Measurements from ENCODE around the gene NPPB.
A peak's percentile ranks its signal among the peaks of the same experiment; 100 is the strongest.

Gene NPPB

DNA sequence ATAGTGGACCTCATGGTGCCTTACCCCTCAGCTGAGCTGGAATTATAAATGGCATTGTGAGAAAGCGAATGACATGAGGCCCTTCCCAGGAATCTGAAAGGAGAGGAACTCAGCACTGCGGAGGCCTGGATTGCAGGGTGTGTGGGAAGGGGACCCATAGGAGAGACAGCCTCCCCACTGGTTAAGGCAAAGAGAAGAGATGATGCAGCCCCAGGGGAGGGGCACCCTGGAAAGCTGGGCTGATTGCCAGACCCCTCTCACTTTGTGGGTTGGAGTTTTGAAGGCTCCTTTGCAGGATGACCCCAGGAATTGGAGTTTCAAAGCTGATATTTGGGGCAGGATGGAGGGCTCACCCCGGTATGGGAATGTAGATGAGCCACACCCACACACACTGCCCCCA, 2.0 kb downstream of the NPPB start:
- no peak for DNase-seq

DNA sequence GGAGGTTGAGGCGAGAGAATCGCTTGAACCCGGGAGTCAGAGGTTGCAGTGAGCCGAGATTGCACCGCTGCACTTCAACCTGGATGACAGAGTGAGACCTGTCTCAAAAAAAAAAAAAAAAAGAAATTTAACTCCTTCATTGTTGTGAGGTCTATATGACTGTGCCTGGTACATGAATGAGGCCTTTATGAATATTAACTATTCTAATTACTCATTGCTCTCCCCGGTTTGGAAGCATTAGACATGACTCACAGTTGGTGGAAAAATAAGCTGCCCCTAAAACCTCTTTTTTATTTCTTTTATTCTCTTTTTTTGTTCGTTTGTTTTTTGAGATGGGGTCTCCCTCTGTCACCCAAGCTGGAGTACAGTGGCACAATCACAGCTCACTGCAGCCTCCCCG, 3.3 kb downstream of the NPPB start:
- no peak for DNase-seq

DNA sequence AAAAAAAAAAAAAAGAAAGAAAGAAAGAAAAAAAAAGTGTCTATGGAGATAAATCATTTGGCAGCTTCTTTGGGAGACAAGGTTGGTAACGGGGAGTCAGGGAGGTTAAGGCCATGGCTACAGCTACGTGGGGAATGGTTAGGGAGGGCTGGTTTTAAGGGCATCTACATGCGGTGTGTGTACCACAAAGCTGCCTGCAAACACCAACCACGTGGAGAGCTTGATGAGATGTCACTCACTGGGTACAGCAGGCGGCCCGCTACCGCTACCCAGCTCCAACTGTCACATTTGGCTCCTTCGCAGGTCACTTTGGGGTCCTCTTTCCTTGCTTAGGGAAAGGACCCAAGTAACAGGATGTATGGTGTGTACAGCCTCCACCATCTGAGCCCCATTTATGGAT, 4.2 kb downstream of the NPPB start:
- DNase-seq = no peak

DNA sequence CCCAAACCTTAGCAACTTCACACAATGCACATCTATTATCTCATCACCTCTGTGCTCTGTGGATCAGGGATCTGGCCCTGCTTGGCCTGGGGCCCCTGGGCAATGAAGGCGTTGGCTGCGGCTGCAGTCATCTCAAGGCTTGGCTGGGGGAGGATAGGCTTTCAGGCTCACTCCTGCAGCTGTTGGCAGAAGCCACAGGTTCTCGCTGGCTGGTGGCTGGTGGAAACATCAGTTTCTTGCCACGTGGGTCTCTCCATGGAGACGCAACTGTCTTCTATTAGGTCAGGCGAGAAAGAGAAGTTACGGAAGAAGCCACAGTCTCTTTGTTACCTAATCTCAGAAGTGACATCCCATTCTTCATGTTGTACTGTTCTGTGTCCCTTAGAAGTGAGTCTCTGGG, 7.6 kb downstream of the NPPB start:
- no peak for DNase-seq

DNA sequence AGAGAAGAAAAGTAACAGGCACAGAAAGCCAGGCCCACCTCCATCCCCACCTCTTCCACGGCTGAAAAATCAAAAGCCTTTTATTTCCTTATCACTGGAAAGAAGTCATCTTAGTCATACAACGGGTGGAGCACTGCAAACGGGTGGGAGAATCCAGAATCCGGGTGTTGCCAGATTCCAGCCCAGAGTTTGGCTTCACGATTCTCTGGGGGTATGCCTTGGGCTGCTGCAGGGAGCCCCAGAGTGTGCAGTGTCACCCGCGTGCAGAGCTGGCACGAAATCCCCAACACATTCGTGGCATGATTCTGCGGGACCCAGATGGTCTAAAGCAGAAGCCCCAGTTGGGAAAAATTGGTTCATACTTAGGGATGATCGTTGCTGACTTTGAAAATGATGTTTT, 8.6 kb downstream of the NPPB start:
- no peak for DNase-seq

DNA sequence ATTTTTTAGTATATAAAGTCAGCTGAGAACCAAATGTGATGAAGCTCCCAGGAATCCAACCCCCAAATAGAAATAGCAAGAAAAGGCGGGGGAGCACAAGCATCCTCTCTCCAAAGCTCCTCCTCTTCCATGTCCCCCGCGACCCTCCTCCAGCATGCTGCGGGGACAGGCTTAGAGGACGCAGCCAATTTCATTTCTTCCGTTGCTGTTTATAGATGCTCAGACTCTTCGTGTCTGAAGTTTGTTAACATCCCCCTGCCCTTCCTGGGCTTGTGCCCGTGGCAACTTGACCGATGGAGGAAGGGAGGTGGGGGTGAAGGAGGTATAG, 10.4 kb downstream of the NPPB start:
- DNase-seq = no peak

DNA sequence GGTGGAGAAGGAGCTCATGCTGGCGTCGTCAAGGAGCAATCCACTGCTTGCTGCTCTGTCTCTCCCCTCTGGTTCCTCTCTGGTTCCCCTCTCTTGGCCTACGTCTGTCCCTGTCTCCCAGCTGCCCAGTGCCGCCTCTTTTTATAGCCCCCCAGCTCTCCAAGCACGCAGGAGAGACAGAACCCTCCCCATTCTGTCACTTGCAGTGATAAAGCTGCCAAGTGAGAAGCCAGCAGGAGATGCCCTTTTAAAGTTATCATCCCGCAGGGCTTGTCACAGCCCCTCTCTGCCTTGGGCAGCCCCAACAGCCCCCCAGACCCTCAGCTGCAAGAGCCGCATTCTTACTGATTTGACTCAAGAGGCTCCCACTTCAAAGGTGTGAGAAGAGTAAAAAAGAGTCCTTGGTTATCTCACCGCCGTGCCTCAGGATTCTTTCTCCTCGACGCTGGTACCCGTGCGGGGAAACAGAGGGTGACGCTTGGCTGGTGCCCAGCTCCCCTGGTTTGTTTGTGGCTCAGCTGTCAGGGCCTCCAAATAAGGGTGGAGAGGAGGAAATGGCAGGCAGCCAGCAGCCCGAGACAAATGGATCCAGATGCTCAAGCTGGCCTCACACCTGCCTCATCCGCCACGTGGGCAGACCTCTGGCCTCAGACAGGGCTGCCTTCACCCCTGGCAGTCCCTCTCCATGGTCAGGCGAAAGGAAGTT, 10.9 kb downstream of the NPPB start, which contains the start of gene NPPA:
NPPA (minus strand) TSS at position 117 of the 706 bp plus-strand sequence; CDS start at position 18, 99 bp downstream.
- DNase-seq = peak; percentile 62

DNA sequence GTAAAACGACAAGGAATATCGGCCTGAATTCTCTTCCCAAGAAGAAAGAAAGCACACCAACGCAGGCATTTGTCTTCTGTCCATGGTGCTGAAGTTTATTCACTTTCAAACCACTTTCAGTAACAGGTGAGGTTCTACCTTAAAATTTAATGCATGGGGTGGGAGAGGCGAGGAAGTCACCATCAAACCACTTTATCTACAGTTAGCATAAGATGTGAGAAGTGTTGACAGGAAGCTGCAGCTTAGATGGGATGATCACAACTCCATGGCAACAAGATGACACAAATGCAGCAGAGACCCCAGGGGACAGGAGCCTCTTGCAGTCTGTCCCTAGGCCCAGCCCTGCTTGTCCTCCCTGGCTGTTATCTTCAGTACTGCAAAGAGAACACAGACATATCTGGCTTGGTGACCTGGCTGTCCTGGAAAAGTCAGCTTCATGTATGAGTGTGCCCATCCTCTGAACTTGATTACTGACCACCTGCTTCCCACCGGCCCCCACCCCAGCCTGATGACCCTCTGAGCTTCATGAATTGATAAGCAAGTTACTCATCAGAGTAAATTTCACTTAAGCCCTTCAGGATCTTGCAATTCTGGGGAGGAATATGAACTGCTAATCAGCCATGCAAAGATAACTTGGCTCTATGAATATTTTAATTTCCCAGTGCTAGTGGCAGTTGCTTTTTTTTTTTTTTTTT, 13.0 kb downstream of the NPPB start:
- no peak for DNase-seq

DNA sequence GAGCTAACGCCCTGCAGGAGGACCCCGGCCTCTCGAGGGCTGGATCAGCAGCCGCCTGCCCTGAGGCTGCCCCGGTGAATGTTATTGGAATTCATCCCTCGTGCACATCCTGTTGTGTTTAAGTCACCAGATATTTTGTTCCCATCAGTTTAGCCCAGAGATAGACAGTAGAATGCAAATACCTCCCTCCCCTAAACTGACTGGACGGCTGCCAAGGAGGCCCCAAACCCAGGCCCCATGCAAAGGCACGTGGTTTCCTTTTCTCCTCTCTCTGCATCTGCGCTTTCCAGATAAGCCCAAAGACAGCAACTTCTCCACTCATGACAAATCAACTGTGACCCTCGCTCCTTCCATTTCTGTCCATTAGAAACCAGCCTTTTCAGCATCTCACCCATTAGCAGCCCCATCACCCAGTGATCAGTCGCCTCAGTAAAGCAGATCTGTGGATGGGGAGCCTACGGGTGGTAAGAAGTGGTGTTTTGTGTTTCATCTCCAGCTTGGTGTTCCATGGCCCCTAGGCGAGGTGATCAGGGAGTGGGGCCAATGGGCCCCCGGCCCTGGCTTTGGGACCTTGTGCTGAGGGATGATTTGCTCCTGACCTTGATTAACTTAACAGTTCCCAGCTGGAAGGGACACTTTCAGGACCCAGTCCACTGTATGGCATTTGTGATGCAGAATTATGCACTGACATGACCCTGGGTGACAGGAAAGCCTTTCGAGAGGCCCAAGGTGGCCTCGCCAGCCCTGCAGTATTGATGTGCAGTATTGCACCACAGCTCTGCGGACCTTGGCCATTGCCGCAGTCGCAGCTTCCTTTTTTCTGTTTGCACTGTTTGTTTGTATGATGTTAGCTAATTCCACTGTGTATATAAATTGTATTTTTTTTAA, 16.3 kb downstream of the NPPB start:
- DNase-seq = no peak

DNA sequence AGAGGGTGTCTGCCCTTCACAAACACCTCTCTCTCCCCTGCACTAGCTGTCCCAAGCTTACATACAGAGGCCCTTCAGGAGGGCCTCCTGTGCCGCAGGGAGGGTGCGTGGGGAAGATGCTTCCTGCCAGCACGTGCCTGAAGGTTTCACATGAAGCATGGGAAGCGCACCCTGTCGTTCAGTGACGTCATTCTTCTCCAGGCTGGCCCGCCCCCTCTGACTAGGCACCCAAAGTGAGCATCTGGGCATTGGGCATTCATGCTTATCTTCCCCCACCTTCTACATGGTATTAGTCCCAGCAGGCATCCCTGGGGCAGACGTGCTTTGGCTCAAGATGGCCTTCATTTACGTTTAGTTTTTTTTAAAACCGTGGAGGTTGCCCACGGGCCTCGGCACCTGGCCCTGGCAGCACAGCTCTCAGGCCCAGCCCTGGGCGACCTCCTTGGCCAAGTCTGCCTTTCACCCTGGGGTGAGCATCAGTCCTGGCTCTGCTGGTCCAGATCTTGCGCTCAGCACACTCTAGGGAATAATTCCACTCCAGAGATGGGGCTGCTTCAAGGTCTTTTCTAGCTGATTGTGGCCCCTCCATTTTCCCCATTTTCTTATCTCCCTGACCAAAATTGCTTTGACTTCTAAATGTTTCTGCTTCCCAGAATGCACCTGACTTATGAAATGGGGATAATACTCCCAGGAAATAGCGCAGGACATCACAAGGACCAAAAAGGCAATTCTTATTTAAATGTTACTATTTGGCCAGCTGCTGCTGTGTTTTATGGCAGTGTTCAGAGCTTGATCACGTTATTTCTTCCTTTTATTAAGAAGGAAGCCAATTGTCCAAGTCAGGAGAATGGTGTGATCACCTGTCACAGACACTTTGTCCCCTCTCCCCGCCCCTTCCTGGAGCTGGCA, 17.2 kb downstream of the NPPB start:
- no peak for DNase-seq

DNA sequence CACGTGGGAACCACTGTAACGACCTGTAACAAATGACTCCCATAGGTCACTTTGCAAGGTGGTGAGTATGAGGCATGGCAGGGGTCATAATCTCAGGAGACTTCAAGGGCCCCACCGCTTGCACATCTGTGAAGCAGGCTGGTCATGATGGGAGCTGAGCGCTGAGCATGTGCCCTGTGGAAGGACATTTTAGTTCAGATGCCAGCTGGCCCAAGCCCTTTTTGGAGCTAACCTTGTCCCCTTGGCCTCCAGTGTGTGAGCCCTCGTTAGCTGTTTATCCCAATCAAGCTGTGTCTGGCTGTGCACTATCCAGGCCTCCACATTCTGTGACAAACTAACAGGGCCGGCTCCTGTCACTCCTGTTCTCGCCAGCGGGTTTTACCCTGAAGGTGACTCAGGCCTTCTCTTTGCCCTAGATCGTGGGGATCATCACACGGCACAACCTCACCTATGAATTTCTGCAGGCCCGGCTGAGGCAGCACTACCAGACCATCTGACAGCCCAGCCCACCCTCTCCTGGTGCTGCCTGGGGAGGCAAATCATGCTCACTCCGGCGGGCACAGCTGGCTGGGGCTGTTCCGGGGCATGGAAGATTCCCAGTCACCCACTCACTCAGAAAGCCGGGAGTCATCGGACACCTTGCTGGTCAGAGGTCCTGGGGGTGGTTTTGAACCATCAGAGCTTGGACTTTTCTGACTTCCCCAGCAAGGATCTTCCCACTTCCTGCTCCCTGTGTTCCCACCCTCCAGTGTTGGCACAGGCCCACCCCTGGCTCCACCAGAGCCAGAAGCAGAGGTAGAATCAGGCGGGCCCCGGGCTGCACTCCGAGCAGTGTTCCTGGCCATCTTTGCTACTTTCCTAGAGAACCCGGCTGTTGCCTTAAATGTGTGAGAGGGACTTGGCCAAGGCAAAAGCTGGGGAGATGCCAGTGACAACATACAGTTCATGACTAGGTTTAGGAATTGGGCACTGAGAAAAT, 18.7 kb downstream of the NPPB start:
- DNase-seq = no peak

DNA sequence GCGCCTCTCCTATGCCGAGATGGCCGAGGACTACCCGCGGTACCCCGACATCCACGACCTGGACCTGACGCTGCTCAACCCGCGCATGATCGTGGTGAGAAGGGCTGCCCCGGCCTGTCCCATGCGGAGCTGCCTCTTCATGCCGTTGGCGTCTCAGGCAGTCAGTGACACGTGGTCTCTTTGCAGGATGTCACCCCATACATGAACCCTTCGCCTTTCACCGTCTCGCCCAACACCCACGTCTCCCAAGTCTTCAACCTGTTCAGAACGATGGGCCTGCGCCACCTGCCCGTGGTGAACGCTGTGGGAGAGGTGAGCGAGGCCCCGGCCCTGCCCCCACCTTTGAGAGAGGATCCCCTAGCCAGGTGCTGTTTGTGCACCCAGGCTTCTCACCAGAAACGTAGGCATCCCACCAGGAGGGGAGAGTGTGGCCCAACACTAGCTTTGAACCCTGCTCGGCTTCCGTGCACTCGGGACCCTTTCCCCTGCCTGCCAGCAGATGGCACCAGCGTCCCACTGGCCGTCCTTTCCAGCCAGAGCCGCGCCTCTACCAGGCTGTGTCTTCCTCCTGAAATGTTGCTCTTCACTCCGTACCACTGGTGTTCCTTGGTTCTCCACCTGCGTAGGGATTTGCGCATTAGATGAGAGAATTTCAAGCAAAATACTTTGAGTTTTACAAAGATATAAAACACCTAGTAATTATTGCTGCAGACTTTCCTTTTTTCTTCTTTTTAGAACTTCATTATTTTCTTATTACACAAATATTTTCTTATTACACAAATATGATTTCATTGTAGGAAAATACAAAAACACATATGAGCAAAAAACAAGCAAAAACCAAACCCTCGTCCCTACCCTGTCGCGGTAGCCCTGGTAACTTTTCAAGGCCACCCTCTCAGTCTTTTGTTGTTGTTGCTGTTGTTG, 20.1 kb downstream of the NPPB start:
- DNase-seq = no peak

DNA sequence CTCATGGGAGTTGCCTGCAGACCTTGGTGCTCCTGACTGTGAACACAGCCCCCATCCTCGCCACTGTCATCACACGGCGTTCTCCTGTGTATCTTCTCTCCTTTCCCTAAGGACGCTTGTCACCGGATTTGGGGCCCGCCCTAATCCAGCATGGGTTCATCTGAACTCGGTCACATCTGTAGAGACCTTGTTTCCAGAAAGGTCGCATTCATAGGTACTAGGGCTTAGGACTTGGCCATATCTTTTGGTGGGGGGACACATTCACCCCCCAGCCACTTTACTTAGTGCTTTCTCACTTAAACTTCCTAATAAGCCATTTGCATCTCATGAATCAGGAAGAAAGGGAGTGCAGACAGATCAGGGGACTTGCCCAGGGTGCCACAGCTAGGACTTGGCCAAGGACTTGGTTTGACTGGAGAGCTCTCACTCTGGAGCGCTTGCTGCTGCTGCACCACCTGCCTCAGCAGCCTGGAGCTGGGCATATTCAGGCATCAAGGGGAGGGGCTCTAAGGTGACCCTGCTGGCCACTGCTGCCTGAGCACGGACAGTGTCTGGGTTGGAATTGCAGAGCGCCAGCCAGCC, 20.9 kb downstream of the NPPB start:
- DNase-seq = no peak

DNA sequence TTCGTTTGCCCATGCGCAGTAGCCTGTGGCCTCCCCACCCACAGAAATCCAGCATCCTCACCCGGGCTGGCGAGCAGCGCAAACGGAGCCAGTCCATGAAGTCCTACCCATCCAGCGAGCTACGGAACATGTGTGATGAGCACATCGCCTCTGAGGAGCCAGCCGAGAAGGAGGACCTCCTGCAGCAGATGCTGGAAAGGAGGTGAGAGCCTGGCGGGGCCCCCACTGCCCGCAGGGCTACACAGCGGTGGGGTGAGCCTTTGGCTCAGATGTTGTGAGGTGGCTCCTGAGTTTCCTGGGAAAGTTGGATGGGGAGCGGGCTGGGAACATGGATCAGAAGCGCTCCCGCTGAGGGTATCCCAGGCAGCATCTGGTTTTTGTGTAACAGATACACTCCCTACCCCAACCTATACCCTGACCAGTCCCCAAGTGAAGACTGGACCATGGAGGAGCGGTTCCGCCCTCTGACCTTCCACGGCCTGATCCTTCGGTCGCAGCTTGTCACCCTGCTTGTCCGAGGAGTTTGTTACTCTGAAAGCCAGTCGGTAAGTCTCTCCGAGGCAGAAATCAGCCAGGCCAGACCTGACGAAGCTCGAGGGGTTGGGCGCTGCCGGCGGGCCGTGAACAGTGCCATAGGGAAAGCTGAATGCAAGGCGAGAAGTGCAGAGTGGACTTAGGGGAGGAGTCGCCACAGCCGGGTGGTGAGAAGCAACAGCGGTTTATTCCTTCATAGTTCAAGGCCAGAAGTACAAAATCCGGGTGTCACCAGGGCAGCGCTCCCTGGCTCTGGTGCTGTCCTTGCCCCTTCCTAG, 21.6 kb downstream of the NPPB start:
- DNase-seq = no peak

DNA sequence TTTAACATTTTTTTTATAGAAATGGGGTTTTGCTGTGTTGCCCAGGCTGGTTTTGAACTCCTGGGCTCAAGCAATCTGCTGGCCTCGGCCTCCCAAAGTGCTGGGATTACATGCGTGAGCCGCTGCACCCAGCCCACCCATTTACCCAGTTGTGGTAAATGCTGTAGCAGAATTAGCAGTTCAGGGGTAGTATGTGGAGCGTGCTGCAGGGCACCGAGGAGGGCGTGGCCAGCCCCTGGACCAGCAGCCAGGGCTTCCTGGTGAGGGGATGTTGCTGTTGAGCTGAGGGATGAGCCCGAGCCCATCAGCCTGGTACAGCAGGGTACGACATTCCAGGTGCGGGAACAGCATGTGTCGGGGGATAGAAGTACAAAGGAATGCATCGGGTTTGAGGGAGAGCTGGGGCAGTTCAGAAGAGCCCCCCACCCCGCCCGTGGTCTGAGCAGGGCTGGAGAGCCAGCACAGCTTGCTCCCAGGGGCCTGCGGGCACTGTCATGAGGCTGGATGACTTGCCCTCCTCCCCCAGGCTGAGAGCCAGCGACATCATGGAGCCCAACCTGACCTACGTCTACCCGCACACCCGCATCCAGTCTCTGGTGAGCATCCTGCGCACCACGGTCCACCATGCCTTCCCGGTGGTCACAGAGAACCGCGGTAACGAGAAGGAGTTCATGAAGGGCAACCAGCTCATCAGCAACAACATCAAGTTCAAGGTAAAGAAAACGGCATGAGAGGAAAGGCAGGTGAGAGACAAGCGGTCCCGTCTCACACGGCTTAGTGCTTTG, 23.1 kb downstream of the NPPB start:
- no peak for DNase-seq

DNA sequence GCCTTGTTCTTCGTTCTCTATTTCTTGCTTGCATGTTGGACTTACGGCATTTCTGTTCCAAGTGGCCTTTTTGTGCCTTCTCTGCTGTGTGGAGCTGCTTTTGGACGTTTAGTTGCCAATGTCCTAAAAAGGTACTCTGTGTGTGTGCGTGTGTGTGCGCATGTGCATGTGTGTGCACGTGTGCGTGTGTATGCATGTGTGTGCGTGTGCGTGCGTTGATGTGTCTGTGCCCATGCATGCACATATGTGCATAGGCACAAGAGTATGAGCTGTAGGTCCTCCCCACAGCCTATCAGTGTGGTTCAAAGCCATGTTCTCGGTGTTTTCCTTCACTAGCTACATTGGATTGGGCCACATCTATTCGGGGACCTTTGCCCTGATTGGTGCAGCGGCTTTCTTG, 24.8 kb downstream of the NPPB start:
- DNase-seq = no peak

DNA sequence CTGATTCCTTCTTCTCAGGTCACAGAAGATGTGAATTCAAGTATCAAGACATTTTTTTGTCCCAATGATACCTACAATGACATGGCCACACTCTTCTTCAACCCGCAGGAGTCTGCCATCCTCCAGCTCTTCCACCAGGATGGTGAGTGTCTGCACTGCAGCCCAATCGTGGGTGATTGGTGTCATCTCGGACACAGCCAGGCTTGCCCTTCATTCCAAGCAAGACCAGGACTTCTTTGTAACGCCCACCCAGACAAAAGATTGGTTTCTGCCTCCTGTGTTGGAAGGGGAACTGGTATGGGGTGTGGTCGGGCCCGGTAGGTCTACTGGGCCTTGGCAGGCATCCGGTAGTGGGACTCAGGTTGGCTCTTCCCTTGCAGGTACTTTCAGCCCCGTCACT, 25.2 kb downstream of the NPPB start:
- DNase-seq = no peak
